Prostate gland (tissue), 2 donors: Measurements from ENCODE around the gene FAM234A. TPM values are rescaled to one million over a fixed set of nuclear protein-coding genes. Genes with fewer than 3 reads are reported as not detected.

ENCODE experiments used
- DNase-seq: peaks from one replicate; pipeline ENCODE4 v3.0.0-alpha.2; 2019; ENCODE audit warnings: low spot score
- H3K27ac ChIP-seq, 2 donors: fragments of 200-600 bp; sonication (generic); 2 replicates each; pipeline ENCODE4 v1.5.1; 2017 to 2019
- H3K27me3 ChIP-seq: fragments of 200-600 bp; sonication (generic); replicated peaks from 2 replicates; pipeline ENCODE4 v1.5.1; 2019; ENCODE audit not compliant: insufficient read depth
- H3K36me3 ChIP-seq, 2 donors: fragments of 200-600 bp; sonication (generic); 1 replicate in 1 of 2; 2 replicates in 1 of 2; pipeline versions ENCODE4 v1.5.1 to v1.8.1; 2017 to 2019
- H3K4me1 ChIP-seq: fragments of 200-600 bp; sonication (generic); replicated peaks from 2 replicates; pipeline ENCODE4 v1.5.1; 2019
- H3K4me3 ChIP-seq, 2 donors: fragments of 200-600 bp; sonication (generic); 2 replicates each; pipeline ENCODE4 v1.5.1; 2017 to 2019
- H3K9me3 ChIP-seq: fragments of 200-600 bp; sonication (generic); 2 replicates; pipeline ENCODE4 v1.5.1; 2017
- POLR2A ChIP-seq: fragments of 450-650 bp; IDR thresholded peaks from one replicate; pipeline ENCODE4 v1.6.1; 2016; ENCODE audit warnings: antibody characterized with exemption, mild to moderate bottlenecking
- POLR2AphosphoS5 ChIP-seq: sonication (generic); formaldehyde crosslinking; IDR thresholded peaks from one replicate; pipeline ENCODE4 v1.6.1; 2017; ENCODE audit warnings: antibody characterized with exemption
- WGBS: methylation state at CpG from one replicate; pipeline ENCODE4 v1.1.5; 2018; 5-methylcytosine and 5-hydroxymethylcytosine counted together
- intact Hi-C: fragments of 100-400 bp; cut with DNase I; formaldehyde crosslinking; loops from one replicate; pipeline ENCODE4 v1.14.2; 2022
- total RNA-seq, 2 donors: library from RNA; depleted of rRNA; stranded (reverse); fragments of >200 nt; gene quantifications; one replicate each; pipeline ENCODE4 v1.1.0, GENCODE V29; 2016
- TF ChIP-seq, protein P1 (sequence below), 4 experiments: fragments of 200-600 bp in 2 of 4; fragments of 450-650 bp in 2 of 4; sonication (generic) in 2 of 4; IDR thresholded peaks; 1 replicate in 3 of 4; 2 replicates in 1 of 4; pipeline ENCODE4 v1.5.1; 2016 to 2019; ENCODE audit warnings: antibody characterized with exemption in 4 of 4, mild to moderate bottlenecking in 2 of 4, moderate library complexity in 2 of 4

The FAM234A gene
- total RNA-seq, 2 donors from 2014 or later: 83.8 to 114 TPM

DNA sequence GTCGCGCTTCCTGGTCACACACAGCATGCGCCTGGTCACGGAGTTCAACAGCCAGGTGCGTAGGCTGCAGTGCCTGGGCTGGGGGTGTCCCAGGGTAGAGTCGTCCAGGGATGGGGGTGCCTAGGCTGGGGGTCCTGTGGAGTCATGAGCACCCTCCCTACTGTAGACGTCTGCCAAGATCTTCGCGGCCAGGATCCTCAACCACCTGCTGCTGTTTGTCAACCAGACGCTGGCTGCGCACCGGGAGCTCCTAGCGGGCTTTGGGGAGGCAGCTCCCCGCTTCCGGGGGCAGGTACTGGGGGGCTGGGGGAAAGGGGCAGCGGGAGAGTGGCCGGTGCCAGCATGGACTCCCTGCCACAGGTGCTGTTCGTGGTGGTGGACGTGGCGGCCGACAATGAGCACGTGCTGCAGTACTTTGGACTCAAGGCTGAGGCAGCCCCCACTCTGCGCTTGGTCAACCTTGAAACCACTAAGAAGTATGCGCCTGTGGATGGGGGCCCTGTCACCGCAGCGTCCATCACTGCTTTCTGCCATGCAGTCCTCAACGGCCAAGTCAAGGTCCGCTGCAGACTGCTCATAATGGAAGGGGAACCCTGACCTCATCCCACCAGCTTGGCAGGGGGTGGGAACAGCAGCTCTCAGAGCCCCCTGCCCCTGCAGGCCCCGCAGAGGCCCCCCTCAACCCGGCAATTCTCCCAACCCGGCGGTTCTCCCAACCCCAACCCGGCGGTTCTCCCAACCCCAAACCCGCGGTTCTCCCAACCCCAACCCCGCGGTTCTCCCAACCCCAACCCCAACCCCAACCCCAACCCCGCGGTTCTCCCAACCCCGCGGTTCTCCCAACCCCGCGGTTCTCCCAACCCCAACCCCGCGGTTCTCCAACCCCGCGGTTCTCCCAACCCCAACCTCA lies 50.8 kb downstream of the FAM234A start:
- H3K9me3 ChIP-seq: no peaks in the 10 kb centered on the region
- no peak for DNase-seq
- TF ChIP-seq POLR2A (no peak), POLR2AphosphoS5 (no peak)
- TF ChIP-seq, protein P1, sequence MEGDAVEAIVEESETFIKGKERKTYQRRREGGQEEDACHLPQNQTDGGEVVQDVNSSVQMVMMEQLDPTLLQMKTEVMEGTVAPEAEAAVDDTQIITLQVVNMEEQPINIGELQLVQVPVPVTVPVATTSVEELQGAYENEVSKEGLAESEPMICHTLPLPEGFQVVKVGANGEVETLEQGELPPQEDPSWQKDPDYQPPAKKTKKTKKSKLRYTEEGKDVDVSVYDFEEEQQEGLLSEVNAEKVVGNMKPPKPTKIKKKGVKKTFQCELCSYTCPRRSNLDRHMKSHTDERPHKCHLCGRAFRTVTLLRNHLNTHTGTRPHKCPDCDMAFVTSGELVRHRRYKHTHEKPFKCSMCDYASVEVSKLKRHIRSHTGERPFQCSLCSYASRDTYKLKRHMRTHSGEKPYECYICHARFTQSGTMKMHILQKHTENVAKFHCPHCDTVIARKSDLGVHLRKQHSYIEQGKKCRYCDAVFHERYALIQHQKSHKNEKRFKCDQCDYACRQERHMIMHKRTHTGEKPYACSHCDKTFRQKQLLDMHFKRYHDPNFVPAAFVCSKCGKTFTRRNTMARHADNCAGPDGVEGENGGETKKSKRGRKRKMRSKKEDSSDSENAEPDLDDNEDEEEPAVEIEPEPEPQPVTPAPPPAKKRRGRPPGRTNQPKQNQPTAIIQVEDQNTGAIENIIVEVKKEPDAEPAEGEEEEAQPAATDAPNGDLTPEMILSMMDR (IDR thresholded peaks at IDR 0.05): no peak
- whole genome bisulfite sequencing: 93% methylated on average over 46 of the region's 48 CpGs
- no peak overlapping the region for H3K4me3 ChIP-seq
- no peak overlapping the region for H3K27ac ChIP-seq
- intact Hi-C loops: no loop called here
- peaks cover 5% of the 10 kb centered on the region for H3K4me1 ChIP-seq
- peaks cover 3 to 6% of the 10 kb centered on the region in 2 donors for H3K36me3 ChIP-seq
- H3K27me3 ChIP-seq: peaks cover 6% of the 10 kb centered on the region

DNA sequence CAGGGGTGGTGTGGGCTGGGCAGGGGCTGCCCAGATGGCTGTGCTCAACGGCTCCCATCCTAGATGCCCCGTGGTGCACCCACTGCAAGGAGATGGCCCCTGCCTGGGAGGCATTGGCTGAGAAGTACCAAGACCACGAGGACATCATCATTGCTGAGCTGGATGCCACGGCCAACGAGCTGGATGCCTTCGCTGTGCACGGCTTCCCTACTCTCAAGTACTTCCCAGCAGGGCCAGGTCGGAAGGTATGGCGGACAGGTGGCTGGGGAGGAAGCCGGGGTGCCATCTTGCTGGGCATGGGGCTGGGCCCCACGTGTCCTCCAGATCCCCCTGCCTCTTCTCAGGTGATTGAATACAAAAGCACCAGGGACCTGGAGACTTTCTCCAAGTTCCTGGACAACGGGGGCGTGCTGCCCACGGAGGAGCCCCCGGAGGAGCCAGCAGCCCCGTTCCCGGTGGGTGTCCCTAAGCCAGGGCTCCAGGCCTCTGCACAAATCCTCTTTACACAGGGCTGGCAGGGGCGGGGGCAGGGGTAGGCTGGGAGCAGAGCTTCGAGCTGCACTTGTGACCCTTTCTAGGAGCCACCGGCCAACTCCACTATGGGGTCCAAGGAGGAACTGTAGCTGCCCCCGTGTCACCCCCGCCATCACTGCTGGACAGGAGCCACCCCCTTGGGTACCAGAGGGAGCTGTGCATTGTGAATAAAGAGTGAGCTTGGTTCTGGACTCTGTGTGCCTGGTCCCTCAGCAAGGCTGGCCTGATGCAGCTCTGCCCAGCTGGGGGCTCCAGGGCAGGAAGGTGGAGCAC lies 52.1 kb downstream of the FAM234A start:
- no peak overlapping the region for H3K4me3 ChIP-seq
- no peak overlapping the region for H3K27ac ChIP-seq
- no peak for DNase-seq
- H3K4me1 ChIP-seq: no peaks in the 10 kb centered on the region
- peaks cover 5 to 6% of the 10 kb centered on the region in 2 donors for H3K36me3 ChIP-seq
- H3K27me3 ChIP-seq: peaks cover 1% of the 10 kb centered on the region
- intact Hi-C loops: no loop called here
- no peaks in the 10 kb centered on the region for H3K9me3 ChIP-seq
- 90% methylated on average over 22 of the region's 22 CpGs for WGBS
- TF ChIP-seq, protein P1 (IDR thresholded peaks at IDR 0.05): no peak
- TF ChIP-seq POLR2AphosphoS5 (no peak), POLR2A (no peak)

DNA sequence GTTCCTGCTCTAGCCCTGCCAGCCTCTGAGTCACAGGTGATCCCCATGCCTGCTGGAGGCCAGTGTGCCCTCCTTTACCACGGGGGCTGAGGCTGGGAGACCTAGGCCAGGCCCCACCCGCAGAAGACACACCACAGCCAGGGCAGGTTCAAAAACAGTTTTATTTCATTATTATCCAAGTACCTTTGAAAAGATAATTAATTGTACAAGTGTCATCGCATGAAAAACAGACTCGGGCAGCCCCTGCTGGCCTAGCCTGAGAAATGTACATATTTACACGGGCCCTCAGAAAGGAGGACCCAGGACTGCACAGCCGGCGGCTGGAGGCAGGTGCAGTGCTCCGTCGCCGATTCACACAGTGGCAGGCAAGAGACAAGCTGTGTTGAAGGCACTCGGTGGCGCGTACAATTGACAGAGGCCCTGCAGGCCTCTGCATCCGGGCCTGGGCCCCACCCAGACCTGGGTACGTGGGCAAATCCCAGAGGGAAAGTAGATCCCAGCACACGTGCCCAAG lies 52.7 kb downstream of the FAM234A start:
- WGBS: 72% methylated on average over 16 of the region's 16 CpGs
- no peaks in the 10 kb centered on the region for H3K9me3 ChIP-seq
- peaks cover 5 to 6% of the 10 kb centered on the region in 2 donors for H3K36me3 ChIP-seq
- no peaks in the 10 kb centered on the region for H3K4me1 ChIP-seq
- TF ChIP-seq, protein P1 (IDR thresholded peaks at IDR 0.05): no peak
- TF ChIP-seq POLR2AphosphoS5: no peak
- no peak for TF ChIP-seq POLR2A
- DNase-seq: no peak
- H3K4me3 ChIP-seq: no peak overlapping the region
- no peaks in the 10 kb centered on the region for H3K27me3 ChIP-seq
- no peak overlapping the region for H3K27ac ChIP-seq
- intact Hi-C loops: no loop called here

DNA sequence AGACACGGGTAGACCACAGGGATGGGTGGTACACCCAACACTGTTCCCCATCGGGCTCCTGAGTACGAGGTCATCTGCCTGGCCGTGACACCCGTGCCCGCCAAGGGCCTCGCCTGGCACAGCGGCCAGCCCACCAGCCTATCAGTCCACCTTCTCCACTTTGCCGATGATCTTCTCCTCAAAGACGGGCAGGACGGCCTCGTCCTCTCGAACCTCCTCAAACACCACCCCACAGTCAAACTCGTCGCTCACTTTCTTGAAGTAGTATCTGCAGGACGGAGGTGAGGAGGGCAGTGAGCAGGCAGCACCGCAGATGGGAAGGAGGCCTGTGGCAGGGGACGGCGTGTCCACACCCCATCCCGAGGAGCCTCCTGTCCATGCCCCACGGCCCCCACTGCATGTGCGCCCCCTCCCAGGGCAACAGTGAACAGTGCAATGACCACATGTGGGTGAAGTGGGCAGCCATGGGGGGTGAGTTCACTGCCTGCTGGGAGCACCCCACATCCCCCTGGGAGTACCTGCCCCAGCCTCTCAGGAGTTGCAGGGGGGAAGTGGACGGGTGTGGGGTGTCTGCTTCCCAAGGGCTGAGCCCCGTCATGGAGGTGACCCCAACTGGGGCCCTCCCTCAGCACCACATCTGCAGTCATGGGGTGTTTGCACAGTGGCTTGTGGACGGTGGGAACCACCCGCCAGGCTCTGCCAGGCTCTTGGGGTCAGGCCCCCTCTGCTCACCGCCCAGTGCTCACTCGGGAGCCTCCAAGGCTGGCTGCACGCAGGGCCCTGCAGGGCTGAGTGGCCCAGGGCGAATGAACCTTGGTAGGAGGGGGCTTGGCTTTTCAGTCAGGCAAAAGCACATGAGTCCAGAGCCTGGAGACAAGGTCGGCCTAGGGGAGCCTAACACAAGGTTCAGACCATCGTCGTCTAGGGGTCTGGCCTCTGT lies 53.6 kb downstream of the FAM234A start:
- no peak overlapping the region for H3K4me3 ChIP-seq
- no peak for DNase-seq
- no peak overlapping the region for H3K27ac ChIP-seq
- intact Hi-C loops: no loop called here
- no peaks in the 10 kb centered on the region for H3K27me3 ChIP-seq
- H3K36me3 ChIP-seq: peaks cover 5 to 6% of the 10 kb centered on the region in 2 donors
- H3K4me1 ChIP-seq: no peaks in the 10 kb centered on the region
- 92% methylated on average over 28 of the region's 33 CpGs for WGBS
- no peaks in the 10 kb centered on the region for H3K9me3 ChIP-seq
- TF ChIP-seq POLR2A (no peak), POLR2AphosphoS5 (no peak)
- TF ChIP-seq, protein P1 (IDR thresholded peaks at IDR 0.05): no peak
